ENCODE data around the gene FOCAD. TPM values are rescaled to one million over a fixed set of nuclear protein-coding genes. Genes with fewer than 3 reads are reported as not detected.
"Not testable (repeated sequence)": the region's sequence is repeated elsewhere in the genome, so short reads cannot be mapped to it uniquely, and the experiment has no call there.

FOCAD gene
- total RNA-seq, 1 donor from 2014 or later: 48.2 TPM

DNA sequence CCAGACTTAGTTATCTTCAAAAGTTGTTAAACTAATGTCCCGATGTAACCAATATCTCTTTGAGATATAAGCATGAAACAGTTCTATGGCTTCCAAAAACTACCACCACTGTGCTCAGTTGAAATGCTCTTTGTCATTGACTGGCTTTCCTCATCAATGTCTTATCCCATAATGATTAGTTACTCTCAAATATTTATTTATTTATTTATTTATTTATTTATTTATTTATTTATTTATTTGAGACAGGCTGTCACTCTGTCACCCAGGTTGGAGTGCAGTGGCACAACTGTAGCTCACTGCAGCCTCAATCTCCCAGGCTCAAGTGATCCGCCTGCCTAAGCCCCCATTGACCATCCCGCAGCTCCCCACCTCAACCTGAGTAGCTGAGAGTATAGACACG is 33.7 kb upstream of the FOCAD start:
- Mint-ChIP-seq H3K4me1 (ENCODE audit: low read depth, unreplicated experiment) (no peaks in the 10 kb centered on the region), H3K36me3 (ENCODE audit: low read depth, unreplicated experiment) (no peaks in the 10 kb centered on the region), H3K9me3 (ENCODE audit: unreplicated experiment) (peaks cover 9% of the 10 kb centered on the region), H3K27ac (ENCODE audit: unreplicated experiment) (no peak overlapping the region), H3K4me3 (ENCODE audit: unreplicated experiment) (no peak overlapping the region), H3K27me3 (ENCODE audit: low read depth, unreplicated experiment) (no peaks in the 10 kb centered on the region)
- TF ChIP-seq, protein P1, sequence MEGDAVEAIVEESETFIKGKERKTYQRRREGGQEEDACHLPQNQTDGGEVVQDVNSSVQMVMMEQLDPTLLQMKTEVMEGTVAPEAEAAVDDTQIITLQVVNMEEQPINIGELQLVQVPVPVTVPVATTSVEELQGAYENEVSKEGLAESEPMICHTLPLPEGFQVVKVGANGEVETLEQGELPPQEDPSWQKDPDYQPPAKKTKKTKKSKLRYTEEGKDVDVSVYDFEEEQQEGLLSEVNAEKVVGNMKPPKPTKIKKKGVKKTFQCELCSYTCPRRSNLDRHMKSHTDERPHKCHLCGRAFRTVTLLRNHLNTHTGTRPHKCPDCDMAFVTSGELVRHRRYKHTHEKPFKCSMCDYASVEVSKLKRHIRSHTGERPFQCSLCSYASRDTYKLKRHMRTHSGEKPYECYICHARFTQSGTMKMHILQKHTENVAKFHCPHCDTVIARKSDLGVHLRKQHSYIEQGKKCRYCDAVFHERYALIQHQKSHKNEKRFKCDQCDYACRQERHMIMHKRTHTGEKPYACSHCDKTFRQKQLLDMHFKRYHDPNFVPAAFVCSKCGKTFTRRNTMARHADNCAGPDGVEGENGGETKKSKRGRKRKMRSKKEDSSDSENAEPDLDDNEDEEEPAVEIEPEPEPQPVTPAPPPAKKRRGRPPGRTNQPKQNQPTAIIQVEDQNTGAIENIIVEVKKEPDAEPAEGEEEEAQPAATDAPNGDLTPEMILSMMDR (IDR thresholded peaks at IDR 0.05; ENCODE audit: insufficient read depth, low read depth, low read length): no peak
- no peak for TF ChIP-seq EZH2 (IDR thresholded peaks at IDR 0.05; ENCODE audit: insufficient read depth, low read length)
- DNase-seq (ENCODE audit: low read depth) (no peak), FAIRE-seq (no peak)
- Histone ChIP-seq H3K9me3 (ENCODE audit: insufficient read depth, low read depth, low read length) (no peaks in the 10 kb centered on the region), H4K20me1 (ENCODE audit: insufficient read depth, low read length) (no peaks in the 10 kb centered on the region), H3K36me3 (ENCODE audit: insufficient read depth, low read length) (no peaks in the 10 kb centered on the region), H3K9ac (ENCODE audit: low read length) (no peak overlapping the region), H3K27ac (ENCODE audit: low read depth, low read length) (no peak overlapping the region), H3K79me2 (ENCODE audit: insufficient read depth, low read length) (no peaks in the 10 kb centered on the region), H3K4me1 (ENCODE audit: insufficient read depth, low read length) (no peaks in the 10 kb centered on the region), H3K27me3 (ENCODE audit: insufficient read depth, low read length) (no peaks in the 10 kb centered on the region), H3K4me2 (ENCODE audit: low read length) (no peak overlapping the region), H2AFZ (ENCODE audit: low read depth, low read length) (no peak overlapping the region), H3K4me3 (ENCODE audit: insufficient read depth, low read depth, low read length) (no peak overlapping the region)

DNA sequence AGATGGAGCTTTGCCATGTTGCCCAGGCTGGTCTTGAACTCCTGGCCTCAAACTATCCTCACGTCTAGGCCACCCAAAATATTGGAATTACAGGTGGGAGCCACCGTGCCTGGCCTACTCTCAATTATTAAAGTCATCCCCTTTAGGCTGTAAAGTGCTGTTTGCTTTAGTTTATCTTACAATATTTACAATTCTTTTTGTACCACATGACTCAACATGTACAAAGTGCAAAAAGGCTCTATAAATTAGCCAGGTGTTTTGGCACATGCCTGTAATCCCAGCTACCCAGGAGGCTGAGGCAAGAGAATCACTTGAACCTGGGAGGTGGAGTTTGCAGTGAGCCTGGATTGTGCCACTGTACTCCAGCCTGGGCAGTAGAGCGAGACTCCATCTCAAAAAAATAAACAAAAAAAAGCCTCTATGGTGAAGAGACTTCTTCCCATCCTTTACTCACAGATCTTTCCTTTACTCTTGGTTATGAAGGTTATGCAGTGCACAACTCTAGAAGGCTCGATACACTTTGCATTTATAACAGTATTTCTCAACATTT is 33.2 kb upstream of the FOCAD start:
- no peaks in the 10 kb centered on the region for H3K4me1 Mint-ChIP-seq (ENCODE audit: low read depth, unreplicated experiment)
- Histone ChIP-seq H3K9me3 (ENCODE audit: insufficient read depth, low read depth, low read length) (no peaks in the 10 kb centered on the region), H3K4me1 (ENCODE audit: insufficient read depth, low read length) (no peaks in the 10 kb centered on the region), H3K4me3 (ENCODE audit: insufficient read depth, low read depth, low read length) (no peak overlapping the region), H3K36me3 (ENCODE audit: insufficient read depth, low read length) (no peaks in the 10 kb centered on the region), H3K9ac (ENCODE audit: low read length) (no peak overlapping the region), H3K27ac (ENCODE audit: low read depth, low read length) (no peak overlapping the region), H4K20me1 (ENCODE audit: insufficient read depth, low read length) (no peaks in the 10 kb centered on the region), H3K79me2 (ENCODE audit: insufficient read depth, low read length) (no peaks in the 10 kb centered on the region), H3K27me3 (ENCODE audit: insufficient read depth, low read length) (no peaks in the 10 kb centered on the region), H3K4me2 (ENCODE audit: low read length) (no peak overlapping the region), H2AFZ (ENCODE audit: low read depth, low read length) (no peak overlapping the region)
- no peak for FAIRE-seq
- no peaks in the 10 kb centered on the region for H3K27me3 Mint-ChIP-seq (ENCODE audit: low read depth, unreplicated experiment)
- no peak for DNase-seq (ENCODE audit: low read depth)
- H3K27ac Mint-ChIP-seq (ENCODE audit: unreplicated experiment): no peak overlapping the region
- H3K36me3 Mint-ChIP-seq (ENCODE audit: low read depth, unreplicated experiment): no peaks in the 10 kb centered on the region
- TF ChIP-seq, protein P1 (IDR thresholded peaks at IDR 0.05; ENCODE audit: insufficient read depth, low read depth, low read length): no peak
- H3K4me3 Mint-ChIP-seq (ENCODE audit: unreplicated experiment): no peak overlapping the region
- H3K9me3 Mint-ChIP-seq (ENCODE audit: unreplicated experiment): peaks cover 10% of the 10 kb centered on the region

DNA sequence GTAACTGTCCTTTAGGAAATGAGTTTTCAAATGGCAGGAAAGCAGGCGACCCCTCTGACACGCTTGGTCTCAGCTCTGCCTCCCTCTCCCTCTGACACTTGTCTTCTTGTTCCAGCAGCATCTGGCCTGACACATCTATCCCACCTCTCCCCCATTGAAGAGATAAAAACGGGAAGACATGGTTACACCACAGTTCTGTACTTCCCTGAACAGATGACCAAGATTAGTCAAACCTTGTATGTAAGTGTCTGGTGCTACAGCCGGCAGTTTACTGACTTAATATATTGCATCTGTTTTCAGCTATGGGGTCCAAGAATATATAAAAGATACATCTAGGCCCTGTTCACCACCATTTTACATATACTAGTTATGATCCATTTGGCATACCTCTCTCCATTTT is 32.1 kb upstream of the FOCAD start:
- H3K27me3 Mint-ChIP-seq (ENCODE audit: low read depth, unreplicated experiment): no peaks in the 10 kb centered on the region
- DNase-seq (ENCODE audit: low read depth) (no peak), FAIRE-seq (no peak)
- H3K4me3 Mint-ChIP-seq (ENCODE audit: unreplicated experiment): no peak overlapping the region
- H3K4me1 Mint-ChIP-seq (ENCODE audit: low read depth, unreplicated experiment): no peaks in the 10 kb centered on the region
- Histone ChIP-seq H3K4me2 (ENCODE audit: low read length) (no peak overlapping the region), H3K27ac (ENCODE audit: low read depth, low read length) (no peak overlapping the region), H3K79me2 (ENCODE audit: insufficient read depth, low read length) (no peaks in the 10 kb centered on the region), H3K4me3 (ENCODE audit: insufficient read depth, low read depth, low read length) (no peak overlapping the region), H3K4me1 (ENCODE audit: insufficient read depth, low read length) (no peaks in the 10 kb centered on the region), H3K9me3 (ENCODE audit: insufficient read depth, low read depth, low read length) (no peaks in the 10 kb centered on the region), H3K36me3 (ENCODE audit: insufficient read depth, low read length) (no peaks in the 10 kb centered on the region), H4K20me1 (ENCODE audit: insufficient read depth, low read length) (no peaks in the 10 kb centered on the region), H3K27me3 (ENCODE audit: insufficient read depth, low read length) (no peaks in the 10 kb centered on the region), H2AFZ (ENCODE audit: low read depth, low read length) (no peak overlapping the region), H3K9ac (ENCODE audit: low read length) (no peak overlapping the region)
- H3K9me3 Mint-ChIP-seq (ENCODE audit: unreplicated experiment): peaks cover 10% of the 10 kb centered on the region
- H3K36me3 Mint-ChIP-seq (ENCODE audit: low read depth, unreplicated experiment): no peaks in the 10 kb centered on the region
- no peak overlapping the region for H3K27ac Mint-ChIP-seq (ENCODE audit: unreplicated experiment)
- TF ChIP-seq, protein P1 (IDR thresholded peaks at IDR 0.05; ENCODE audit: insufficient read depth, low read depth, low read length): no peak
- TF ChIP-seq EZH2 (IDR thresholded peaks at IDR 0.05; ENCODE audit: insufficient read depth, low read length): no peak

DNA sequence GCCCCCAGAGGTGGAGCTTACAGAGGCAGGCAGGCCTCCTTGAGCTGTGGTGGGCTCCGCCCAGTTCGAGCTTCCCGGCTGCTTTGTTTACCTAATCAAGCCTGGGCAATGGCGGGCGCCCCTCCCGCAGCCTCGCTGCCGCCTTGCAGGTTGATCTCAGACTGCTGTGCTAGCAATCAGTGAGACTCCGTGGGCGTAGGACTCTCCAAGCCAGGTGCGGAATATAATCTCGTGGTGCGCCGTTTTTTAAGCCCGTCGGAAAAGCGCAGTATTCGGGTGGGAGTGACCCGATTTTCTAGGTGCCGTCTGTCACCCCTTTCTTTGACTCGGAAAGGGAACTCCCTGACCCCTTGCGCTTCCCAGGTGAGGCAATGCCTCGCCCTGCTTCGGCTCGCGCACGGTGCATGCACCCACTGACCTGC is 25.8 kb upstream of the FOCAD start:
- not testable (repeated sequence) for H3K27ac Mint-ChIP-seq (ENCODE audit: unreplicated experiment); H3K79me2 ChIP-seq (ENCODE audit: insufficient read depth, low read length); H3K4me1 Mint-ChIP-seq (ENCODE audit: low read depth, unreplicated experiment); H3K27ac ChIP-seq (ENCODE audit: low read depth, low read length); H3K4me3 Mint-ChIP-seq (ENCODE audit: unreplicated experiment); H3K4me1 ChIP-seq (ENCODE audit: insufficient read depth, low read length); H4K20me1 ChIP-seq (ENCODE audit: insufficient read depth, low read length); H3K36me3 ChIP-seq (ENCODE audit: insufficient read depth, low read length); H3K27me3 Mint-ChIP-seq (ENCODE audit: low read depth, unreplicated experiment); H3K27me3 ChIP-seq (ENCODE audit: insufficient read depth, low read length); FAIRE-seq; H3K36me3 Mint-ChIP-seq (ENCODE audit: low read depth, unreplicated experiment); DNase-seq (ENCODE audit: low read depth); H3K9me3 ChIP-seq (ENCODE audit: insufficient read depth, low read depth, low read length)
- H3K9ac ChIP-seq (ENCODE audit: low read length): peak overlapping the region; percentile 62
- peak overlapping the region; percentile 81 for H3K4me2 ChIP-seq (ENCODE audit: low read length)
- H3K9me3 Mint-ChIP-seq (ENCODE audit: unreplicated experiment): peaks cover 10% of the 10 kb centered on the region
- H2AFZ ChIP-seq (ENCODE audit: low read depth, low read length): peak overlapping the region; percentile 75
- peak overlapping the region; percentile 63 for H3K4me3 ChIP-seq (ENCODE audit: insufficient read depth, low read depth, low read length)
